CD4-positive, alpha-beta T cell treated with Interleukin-10 for 1 hour (primary cell): ENCODE results near the gene ARHGEF17.
A peak's percentile ranks its signal among the peaks of the same experiment; 100 is the strongest.

ENCODE experiments used
- DNase-seq: peaks from one replicate; pipeline ENCODE4 v3.0.0-alpha.2; 2020

The ARHGEF17 gene

DNA sequence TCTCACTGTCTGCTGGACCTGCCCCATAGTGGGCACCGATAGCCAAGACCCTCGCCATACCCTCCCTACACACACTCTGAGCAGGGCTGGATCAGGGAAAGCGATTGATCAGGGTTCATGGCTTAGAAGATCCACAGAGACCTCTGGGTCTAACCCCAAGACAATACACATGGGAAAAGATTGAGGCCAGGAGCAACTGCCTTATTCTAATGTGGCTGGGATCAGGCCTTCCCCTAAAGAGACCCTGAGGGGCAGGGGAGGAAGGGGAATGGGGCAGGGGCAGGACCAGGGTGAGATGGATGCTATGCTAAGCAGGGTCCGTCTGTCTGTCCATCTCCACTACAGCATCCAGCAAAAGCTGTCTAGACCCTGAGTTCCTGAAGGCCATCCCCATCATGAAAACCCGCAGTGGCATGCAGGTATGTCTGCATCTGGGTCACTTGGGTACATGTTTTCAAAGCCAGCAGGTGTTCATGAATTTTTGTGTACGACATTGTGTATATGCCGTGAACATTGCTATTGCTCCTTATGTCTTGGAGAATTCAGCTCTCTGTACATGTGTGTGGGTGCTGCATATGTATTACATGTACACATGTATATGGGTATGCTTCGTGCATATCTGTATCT, 52.8 kb downstream of the ARHGEF17 start:
- DNase-seq: no peak

DNA sequence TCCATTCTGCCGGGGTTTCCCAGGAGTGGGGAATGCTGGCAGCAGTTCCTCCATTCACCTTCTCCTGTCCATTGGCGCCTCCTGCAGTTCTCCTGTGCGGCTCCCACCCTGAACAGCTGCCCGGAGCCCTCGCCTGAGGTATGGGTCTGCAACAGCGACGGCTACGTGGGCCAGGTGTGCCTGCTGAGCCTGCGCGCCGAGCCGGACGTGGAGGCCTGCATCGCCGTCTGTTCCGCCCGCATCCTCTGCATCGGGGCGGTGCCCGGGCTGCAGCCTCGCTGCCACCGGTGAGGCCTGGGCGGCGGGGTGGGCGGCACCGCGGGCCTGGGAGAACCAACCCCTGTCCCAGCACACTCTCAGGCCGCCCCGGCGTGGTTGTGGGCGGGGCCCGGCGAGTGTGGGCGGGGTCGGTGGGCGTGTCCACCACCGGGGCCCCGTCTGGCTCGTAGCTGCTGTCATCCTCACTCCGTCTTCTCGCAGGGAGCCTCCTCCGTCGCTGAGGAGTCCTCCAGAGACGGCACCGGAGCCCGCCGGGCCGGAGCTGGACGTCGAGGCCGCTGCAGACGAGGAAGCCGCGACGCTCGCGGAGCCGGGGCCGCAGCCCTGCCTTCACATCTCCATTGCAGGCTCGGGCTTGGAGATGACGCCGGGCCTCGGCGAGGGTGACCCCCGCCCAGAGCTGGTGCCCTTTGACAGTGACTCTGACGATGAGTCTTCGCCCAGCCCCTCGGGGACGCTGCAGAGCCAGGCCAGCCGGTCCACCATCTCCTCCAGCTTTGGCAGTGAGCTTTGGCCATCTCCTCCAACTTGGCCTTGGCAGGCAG, 54.1 kb downstream of the ARHGEF17 start:
- DNase-seq: no peak

DNA sequence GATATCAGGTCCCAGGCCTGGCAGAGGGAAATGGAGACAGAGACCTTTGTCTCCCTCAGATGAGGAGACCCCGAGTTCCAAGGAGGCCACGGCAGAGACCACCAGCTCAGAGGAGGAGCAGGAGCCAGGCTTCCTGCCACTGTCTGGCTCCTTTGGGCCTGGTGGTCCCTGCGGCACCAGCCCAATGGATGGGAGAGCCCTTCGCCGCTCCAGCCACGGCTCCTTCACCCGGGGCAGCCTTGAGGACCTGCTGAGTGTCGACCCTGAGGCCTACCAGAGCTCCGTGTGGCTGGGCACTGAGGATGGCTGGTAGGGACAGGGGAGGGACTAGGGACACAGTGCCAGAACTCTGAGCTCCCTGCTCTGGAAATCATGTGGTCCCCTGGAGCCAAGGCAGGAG, 55.1 kb downstream of the ARHGEF17 start:
- DNase-seq: no peak

DNA sequence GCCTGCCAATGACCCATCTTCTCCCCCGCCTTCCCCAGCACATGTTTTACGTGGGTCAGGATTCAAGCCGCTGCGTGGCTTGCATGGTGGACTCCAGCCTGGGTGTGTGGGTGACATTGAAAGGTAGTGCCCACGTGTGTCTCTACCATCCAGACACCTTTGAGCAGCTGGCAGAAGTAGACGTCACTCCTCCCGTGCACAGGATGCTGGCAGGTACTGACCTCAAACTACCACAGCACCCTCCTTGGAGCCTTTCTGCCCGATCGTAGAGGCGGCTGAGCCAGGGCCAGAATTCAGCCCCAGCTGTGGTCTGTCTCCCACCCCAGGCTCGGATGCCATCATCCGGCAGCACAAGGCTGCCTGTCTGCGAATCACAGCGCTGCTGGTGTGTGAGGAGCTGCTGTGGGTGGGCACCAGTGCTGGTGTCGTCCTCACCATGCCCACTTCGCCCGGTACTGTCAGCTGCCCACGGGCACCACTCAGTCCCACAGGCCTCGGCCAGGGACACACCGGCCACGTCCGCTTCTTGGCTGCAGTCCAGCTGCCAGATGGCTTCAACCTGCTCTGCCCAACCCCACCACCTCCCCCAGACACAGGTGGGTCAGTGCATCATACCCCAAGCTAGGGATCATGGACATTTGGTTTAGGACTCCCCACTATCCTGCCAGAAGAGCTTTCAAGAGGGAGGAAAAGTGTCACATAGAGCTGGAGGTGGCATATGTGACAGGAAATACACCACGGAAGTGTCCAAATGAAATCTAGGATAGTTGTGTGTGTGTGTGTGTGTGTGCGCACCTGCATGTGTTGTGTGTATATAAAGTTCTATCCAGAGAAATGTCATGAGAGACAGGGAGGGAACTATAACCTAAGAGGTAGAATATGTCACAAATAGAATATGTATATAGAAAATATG, 57.5 kb downstream of the ARHGEF17 start:
- no peak for DNase-seq

DNA sequence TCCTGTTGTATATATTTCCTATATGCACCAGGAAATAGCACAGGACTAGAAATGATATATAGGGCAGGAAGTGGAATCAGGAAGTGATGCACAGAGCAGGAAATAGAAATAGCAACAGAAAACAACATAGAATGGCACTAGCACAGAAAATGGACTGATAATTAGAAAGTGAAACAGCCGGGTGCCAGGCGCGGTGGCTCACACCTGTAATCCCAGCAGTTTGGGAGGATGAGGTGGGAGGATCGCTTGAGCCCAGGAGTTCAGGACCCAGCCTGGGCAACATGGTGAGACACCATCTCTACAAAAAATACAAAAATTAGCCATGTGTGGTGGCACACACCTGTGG, 58.2 kb downstream of the ARHGEF17 start:
- DNase-seq: peak; percentile 67

DNA sequence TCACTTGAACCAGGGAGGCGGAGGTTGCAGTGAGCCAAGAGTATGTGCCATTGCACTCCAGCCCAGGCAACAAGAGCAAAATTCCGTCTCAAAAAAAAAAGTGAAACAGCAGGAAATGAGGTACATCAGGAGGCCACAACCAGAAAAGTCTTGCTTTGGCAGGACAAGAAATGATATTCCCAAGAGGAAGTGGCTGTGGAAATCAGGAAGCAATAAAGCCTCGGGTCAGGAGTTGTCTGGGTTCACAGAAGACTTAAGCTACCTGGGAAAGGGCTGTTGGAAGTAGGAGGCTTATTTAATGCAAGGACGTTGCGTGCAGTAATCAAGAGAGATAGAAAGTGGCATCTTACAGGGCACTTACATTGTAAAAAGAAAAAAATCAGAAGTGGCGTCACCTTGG, 58.9 kb downstream of the ARHGEF17 start:
- DNase-seq: no peak

DNA sequence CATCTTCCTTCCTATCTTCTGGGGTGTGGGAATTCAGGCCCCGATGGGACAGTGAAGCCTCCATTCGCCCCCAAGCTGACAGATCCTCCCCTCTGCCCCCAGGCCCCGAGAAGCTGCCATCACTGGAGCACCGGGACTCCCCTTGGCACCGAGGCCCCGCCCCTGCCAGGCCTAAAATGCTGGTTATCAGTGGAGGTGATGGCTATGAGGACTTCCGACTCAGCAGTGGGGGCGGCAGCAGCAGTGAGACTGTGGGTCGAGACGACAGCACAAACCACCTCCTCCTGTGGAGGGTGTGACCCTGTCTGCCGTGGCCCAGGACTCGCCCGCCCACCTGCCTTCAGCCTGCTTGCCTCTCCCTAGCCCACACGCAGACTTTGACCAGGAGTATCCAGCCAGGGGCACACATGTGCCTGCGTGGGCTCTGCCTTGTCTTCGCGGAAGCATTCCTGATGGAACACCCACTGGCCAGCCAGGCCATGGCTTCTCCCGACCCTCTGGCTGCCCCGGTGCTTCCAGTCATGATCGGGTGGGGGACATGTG, 59.5 kb downstream of the ARHGEF17 start:
- DNase-seq: no peak

DNA sequence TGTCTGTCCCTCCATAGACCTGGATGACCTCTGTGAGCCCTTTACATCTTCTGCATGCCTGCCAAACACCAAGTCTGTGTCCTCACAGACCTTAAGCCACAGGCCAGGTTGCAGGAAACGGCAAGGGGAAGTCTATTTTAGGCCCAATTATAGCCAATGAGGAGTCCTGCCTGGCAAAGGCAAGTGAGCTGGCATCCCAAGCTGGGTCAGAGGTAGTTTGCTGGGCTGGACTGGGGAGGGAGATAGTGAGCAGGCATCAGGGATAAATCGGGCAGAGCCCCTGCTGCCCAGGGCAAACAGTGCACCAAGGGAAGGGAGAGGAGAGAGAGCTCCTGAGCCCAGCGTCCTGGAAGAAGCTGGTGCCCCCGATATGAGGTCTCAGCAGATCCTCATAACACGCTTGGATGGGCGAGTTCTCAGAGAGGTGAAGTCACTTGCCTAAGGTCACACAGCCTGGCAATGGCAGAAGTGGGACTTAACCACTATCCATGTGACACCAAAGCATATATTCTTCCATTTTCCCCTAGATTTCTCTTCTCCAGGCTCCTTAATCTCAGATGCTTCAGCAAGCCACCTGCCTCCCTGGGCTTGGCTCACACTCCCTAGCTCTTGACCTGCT, 64.4 kb downstream of the ARHGEF17 start:
- DNase-seq: no peak

DNA sequence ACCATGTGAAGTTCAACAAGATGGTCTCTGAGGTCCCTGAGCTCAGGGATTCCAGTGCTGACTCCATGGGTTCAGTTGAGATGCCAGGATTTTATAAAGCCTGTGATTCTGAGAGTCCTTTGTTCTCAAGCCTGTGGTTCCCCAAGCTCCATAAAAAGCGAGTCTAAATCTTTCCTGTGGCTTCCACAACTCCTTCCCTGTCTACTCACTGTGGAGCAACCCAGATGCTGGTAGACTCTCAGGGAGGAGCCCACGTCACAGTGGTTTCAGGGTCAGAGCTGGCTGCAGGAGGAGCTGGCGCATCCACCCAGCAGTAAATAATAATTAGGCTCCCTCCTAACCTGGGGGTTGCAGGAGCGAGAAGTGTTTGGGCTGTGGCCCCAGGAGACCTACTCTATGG, 66.1 kb downstream of the ARHGEF17 start:
- no peak for DNase-seq

DNA sequence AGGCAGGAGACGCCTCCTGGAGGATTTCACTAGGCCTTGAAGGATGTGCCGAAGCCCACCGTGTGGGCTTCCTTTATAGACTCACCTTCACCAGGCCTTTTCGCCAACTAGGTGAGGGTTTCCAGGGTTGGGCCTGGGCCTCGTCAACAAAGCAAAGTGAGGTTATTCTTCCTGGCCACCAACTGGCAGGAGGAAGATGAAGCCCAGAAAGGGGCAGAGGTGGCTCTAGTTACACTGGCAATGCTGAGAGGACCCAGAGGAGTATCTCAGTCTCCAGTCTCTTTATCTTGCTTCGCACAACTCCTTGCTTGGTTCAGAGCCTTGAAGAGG, 67.7 kb downstream of the ARHGEF17 start:
- no peak for DNase-seq

DNA sequence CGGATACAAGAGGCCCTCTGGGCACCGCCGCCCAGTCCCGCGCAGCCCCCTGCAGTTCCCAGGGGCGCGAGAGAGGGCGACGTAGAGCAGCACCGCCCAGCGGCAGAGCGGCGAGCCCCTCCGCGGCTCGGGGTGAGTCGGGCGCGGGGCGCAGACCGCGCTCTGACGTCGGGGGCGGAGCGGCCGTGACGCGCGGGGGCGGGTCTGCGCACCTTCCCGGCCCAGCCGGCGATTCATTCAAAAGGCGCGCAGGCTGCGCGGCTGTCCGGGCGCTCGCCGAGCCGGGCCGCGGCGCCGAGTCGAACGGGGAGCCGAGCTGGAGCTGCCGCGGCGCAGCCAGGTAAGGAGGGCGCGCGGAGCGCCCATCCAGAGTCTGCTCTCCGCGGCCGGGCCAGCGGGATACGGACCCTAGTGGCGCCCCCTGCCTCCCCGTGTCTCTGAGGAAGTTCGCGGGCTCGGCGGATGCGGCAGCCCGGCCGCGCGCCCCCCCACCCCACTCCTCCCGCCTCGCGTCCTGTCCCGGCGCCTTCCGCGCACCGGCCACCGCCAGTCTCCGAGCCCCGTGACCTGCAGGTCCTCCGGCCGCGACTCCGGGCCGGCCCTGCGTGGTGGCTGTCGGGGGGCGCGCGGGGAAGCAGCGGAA, 68.2 kb downstream of the ARHGEF17 start, which contains the start of gene RELT:
Gene RELT (plus strand): TSS at position 240 of the 643 bp plus-strand sequence. CDS start 12,738 bp downstream, outside the sequence.
- DNase-seq: peak; percentile 96

DNA sequence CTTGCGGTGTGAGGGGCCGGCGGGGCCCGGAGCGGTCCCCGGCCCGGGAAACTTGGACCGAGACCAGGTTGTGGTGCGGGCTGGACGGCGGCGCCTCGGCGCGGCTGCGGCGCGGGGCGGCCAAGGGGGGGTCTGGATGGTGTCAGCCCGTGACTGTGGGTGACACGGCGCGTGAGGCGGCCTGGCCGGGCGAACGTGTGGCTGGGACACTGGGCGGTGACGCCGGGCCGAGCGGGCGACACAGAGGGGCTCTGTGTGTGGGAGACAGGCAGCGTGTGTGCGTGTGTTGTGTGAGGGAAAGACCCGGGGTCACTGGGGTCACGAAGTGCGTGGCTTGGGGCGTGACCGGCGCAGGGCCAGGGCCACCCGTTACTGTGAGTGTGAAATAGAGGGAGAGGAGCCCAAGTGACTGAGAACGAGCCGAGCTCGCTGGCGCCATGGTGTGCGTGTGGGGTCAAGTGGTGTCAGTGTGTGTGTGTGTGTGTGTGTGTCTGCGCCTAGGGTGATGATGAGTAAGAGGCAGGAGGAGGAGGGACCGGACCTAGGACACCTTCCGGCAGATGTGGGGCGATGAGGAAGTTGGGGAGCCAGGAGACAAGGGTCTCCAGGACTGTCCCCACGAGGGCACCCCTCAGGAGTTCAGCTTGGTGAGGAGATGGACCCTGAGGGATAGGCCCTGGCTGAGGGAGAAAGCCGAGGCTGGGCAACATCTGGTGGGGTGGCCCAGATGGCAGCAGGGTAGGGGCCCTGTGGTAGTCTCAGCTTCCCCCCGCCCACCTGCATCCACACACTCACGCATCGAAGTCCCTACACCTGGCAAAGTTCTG, 68.9 kb downstream of the ARHGEF17 start:
- peak; percentile 76 for DNase-seq

DNA sequence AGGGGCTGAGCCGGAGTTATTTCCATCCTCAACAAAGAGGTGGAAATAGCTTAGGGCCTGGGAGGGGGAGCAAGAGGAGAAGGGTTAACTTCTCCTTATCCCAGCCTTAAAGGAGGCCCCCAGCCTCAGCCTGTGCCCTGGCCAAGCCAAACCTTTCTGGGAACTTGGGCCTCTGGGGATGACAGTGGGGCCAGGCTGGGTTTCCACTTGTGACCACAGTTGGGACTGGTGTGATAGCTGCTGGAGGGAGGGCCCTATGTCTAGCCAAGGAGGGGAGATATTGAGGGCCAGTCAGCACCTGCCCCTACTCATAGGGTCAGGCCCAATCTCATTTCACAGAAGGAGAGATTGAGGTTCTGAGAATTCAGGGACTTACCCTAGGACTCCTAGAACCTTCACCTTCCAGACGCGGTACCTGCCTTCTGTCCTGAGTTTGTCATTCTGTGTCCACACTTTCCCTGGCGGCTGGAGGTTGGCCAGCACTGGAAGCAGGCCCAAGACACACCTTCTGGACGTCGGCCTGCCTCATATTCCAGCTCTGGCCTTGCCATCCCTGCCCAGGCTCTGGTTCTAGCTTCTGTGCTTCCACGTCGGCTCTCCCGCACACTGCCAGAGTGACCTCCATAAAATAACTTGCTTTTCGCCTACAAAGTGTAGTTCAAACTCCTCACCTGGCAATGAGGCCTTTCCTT, 71.3 kb downstream of the ARHGEF17 start:
- DNase-seq: no peak

DNA sequence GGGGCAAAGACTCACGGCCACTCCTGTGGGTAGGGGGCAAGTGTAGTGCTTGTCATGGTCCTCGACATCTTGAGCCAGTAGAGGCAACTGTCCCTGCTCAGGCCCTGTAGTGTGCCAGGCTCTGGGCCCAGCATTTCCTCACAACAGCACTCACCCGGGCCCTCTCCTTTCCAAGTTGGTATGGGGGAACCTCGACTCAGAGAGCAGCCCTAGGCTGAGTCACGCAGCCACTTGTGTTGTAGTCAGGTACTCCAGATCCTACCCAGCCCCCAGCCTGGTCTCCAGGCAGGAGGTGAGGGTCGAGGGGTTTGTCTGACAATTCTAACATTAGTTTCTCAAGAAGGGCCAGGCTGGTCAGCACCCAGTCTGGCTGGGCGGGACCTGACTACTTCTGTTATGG, 72.3 kb downstream of the ARHGEF17 start:
- DNase-seq: no peak

DNA sequence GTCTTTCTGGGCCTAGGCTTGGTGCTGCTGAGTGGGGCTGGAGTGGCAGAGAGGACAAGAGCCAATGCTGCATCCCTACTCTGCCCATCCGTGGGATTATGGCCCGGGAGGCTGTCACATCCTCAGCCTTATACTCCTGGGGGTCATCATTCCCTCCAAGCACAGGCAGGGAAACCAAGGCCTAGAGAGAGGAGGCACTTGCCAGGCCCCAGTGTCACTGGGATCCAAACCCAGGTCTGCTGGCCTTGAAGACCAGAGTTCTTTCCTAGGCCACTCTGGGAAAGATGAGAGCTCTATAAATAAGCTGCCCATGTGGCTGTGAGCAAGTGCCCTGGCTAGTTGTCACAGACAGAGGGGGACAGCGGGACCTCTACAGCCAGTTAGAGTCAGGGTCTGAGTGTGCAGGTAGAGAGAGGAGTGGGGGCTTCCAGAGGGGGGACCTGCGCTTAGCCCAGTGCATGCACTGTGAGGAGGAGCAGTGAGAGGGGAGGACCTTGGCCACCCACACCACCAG, 72.9 kb downstream of the ARHGEF17 start:
- no peak for DNase-seq

DNA sequence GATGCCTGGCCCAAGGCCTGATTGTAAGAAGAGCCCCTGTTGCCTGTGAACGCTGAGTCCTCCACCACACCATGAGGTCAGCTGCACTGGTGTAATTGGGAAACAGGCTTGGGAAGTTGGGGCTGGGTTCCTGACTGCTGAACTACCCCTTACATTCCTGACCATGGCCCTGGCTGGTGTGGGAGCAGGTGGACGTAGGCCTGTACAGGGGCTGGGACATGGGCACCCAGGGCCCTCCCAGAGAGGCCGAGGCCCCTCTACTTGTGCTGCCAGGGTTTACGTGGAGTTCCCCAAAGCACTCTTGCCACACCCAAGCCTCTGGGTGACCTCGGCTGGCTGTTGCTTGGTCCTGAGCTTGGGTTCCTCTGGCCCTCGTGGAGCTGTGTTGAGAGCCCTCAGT, 73.5 kb downstream of the ARHGEF17 start:
- peak; percentile 9 for DNase-seq

DNA sequence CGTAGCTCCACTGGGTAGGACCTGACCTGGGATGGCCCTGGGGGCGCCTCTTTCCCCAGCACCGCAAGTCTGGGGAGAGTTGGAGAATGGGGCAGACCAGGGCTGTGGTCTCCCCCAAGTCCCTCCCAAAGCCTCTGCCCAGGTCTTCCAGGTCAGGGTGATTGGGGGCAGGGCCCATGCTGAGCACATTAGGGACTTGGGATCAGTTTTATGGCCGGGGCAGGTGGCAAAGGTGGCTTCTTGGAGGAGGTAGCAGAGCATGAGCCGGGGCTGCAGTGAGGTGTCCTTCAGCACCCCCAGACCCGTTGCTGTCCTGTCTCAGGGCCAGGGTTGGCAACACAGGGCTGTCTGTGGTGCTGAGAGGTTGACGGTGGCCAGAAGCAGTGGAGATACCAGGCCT, 74.1 kb downstream of the ARHGEF17 start:
- DNase-seq: peak; percentile 3

DNA sequence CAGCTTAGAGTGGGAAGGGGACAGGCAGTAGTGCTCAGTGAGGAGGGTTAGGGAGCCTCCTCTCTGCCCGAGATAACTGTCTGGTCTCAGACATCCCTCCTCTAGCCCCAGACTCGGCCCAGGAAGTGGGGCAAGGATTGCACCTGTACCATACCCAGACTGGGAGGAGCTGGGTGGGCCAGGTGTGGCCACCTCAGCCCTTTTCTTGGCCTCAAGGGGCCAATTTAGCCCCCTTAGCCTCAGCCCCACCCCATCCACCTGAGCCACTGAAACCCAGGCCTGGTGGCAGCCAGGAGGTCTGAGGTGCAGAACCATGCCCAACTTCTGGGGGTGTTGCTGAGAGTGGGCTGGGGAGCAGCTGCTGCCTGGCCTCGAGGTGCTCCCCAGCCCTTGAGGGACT, 74.7 kb downstream of the ARHGEF17 start:
- no peak for DNase-seq

DNA sequence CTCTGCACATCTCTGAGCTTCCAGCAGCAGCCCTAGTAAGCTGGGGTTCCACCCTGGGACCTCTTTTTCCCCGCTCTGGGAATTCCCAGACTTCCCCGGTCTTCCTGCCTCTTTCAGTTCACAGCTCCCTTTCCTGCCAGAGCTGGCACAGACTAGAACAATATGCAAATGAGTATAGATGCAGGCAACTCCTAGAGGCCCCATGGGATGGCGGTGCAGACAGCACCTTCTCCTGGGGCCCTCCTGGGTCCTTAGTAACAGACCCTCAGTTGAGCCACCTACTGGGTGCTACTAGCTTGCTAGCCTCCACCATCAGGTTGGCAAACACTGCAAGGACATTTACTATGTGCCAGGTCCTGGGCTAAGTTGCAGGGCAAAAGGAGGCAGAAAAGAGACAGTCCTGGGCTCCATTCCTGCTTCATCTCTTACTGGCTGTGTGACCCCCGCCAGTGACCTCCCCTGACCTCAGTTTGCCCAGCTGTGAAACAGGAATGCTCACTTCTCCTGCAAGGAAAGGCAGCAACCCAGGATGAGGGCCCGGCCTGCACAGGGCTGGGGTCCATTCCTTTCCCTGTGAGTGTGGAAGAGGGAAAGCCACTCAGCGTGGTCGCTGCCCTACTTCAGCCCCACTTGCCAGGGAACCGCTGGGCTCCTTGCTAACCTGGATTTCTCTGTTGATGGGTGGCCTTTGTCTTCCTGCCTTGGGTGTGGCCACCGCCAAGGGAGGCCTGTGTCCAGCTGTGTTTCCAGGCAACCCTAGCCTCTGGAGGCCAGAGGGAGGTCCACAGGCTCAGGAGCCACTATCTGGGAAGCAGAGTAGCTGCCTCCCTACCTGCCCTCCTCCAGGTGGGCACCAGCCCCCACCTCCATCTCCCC, 75.4 kb downstream of the ARHGEF17 start:
- no peak for DNase-seq

DNA sequence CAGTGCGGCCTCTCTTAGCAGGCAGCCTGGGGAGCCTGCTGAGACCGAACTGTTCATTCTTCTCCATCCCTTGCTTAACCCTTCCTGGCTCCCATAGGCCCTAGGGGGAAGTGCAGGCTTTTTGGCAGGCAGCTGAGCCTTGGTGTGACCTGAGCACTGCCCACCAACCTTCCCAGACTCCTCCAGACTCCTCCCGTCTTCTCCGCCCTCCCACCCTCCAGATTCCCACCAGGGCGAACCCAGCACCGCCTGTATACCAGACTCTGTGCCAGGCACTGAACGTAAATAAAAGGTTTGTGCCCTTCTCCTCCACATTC, 76.0 kb downstream of the ARHGEF17 start:
- DNase-seq: no peak
